GM21526 (cell line): ENCODE measurements around the gene MSI2.

Source experiments
- ATAC-seq: cut with Tn5 transposase; IDR thresholded peaks from one replicate; pipeline ENCODE4 v1.9.1; 2021; ENCODE audit warnings: moderate library complexity; ENCODE audit not compliant: unreplicated experiment, low FRiP score

The MSI2 gene

GRCh38 chr17:57713140-57713539 is 456.8 kb downstream of the MSI2 start:
- ATAC-seq = no peak

GRCh38 chr17:57714665-57715180 is 458.4 kb downstream of the MSI2 start:
- ATAC-seq = no peak

GRCh38 chr17:57715981-57716380 is 459.7 kb downstream of the MSI2 start:
- ATAC-seq = no peak

- ATAC-seq = no peak
Observed at GRCh38 chr17:57718878-57719277, 462.6 kb downstream of the MSI2 start.

GRCh38 chr17:57720386-57721035 is 464.2 kb downstream of the MSI2 start:
- ATAC-seq = no peak

- no peak for ATAC-seq
Observed at GRCh38 chr17:57721967-57722703, 465.8 kb downstream of the MSI2 start.

- no peak for ATAC-seq
Observed at GRCh38 chr17:57722704-57723043, 466.4 kb downstream of the MSI2 start.

- ATAC-seq = no peak
Observed at GRCh38 chr17:57723427-57724025, 467.2 kb downstream of the MSI2 start.

GRCh38 chr17:57724026-57724728 is 467.9 kb downstream of the MSI2 start:
- no peak for ATAC-seq

GRCh38 chr17:57724729-57725125 is 468.4 kb downstream of the MSI2 start:
- no peak for ATAC-seq

- ATAC-seq = no peak
Observed at GRCh38 chr17:57726213-57726790, 470.0 kb downstream of the MSI2 start.

GRCh38 chr17:57726838-57727237 is 470.5 kb downstream of the MSI2 start:
- ATAC-seq = no peak

- no peak for ATAC-seq
Observed at GRCh38 chr17:57727630-57728175, 471.4 kb downstream of the MSI2 start.

- no peak for ATAC-seq
Observed at GRCh38 chr17:57730026-57730701, 473.8 kb downstream of the MSI2 start.

GRCh38 chr17:57732062-57732461 is 475.7 kb downstream of the MSI2 start:
- no peak for ATAC-seq

GRCh38 chr17:57733085-57733484 is 476.8 kb downstream of the MSI2 start:
- ATAC-seq = no peak
